GM19193 (cell line): Measurements from ENCODE around the gene CKS2.

ENCODE experiments used
- POLR2A ChIP-seq: IDR thresholded peaks from 4 replicates; pipeline ENCODE4 v1.6.1; 2011; ENCODE audit not compliant: insufficient read depth, insufficient read length; ENCODE audit errors: extremely low read depth

CKS2 gene

GRCh38 chr9:89329917-89330316 lies 18.9 kb downstream of the CKS2 start:
- TF ChIP-seq POLR2A, result no peak

GRCh38 chr9:89330513-89330912 lies 19.5 kb downstream of the CKS2 start:
- TF ChIP-seq POLR2A, result no peak

- TF ChIP-seq POLR2A, result no peak
Observed at GRCh38 chr9:89339807-89340206, 28.8 kb downstream of the CKS2 start.

GRCh38 chr9:89340332-89340731 lies 29.3 kb downstream of the CKS2 start:
- TF ChIP-seq POLR2A, result no peak

GRCh38 chr9:89342213-89342612 lies 31.2 kb downstream of the CKS2 start:
- no peak for TF ChIP-seq POLR2A

GRCh38 chr9:89342948-89343347 lies 32.0 kb downstream of the CKS2 start:
- TF ChIP-seq POLR2A, result no peak

GRCh38 chr9:89345476-89345875 lies 34.5 kb downstream of the CKS2 start:
- no peak for TF ChIP-seq POLR2A

GRCh38 chr9:89346696-89347095 lies 35.7 kb downstream of the CKS2 start:
- no peak for TF ChIP-seq POLR2A

- no peak for TF ChIP-seq POLR2A
Observed at GRCh38 chr9:89347651-89348050, 36.7 kb downstream of the CKS2 start.

GRCh38 chr9:89349607-89350006 lies 38.6 kb downstream of the CKS2 start:
- no peak for TF ChIP-seq POLR2A

DNA sequence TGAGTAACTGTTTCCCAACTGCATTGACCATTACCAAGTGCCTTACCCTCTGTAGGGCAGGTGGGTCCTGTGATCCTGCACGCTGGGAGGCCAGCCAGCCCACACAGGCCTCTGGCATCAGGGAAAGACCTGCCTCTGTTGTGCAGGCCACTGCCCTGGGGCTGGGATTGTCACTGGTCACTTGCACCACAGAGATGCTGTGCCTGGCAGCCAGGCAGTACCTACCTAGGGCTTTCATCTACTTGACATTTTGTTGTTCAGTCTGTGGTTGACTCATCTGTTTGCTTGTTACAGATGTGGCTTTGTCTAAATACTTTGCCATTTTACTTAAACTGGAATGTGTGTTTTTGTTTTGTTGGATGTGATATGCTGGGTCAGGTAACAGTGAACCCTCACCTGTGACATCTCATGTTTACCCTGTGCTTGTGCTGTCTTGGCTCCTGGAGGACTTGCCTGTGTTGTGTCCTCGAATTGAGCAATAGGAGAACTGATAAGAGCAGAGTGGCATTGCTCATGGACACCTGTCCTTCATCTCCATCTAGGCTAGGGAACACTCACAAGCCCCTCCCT lies 40.1 kb downstream of the CKS2 start:
- no peak for TF ChIP-seq POLR2A

DNA sequence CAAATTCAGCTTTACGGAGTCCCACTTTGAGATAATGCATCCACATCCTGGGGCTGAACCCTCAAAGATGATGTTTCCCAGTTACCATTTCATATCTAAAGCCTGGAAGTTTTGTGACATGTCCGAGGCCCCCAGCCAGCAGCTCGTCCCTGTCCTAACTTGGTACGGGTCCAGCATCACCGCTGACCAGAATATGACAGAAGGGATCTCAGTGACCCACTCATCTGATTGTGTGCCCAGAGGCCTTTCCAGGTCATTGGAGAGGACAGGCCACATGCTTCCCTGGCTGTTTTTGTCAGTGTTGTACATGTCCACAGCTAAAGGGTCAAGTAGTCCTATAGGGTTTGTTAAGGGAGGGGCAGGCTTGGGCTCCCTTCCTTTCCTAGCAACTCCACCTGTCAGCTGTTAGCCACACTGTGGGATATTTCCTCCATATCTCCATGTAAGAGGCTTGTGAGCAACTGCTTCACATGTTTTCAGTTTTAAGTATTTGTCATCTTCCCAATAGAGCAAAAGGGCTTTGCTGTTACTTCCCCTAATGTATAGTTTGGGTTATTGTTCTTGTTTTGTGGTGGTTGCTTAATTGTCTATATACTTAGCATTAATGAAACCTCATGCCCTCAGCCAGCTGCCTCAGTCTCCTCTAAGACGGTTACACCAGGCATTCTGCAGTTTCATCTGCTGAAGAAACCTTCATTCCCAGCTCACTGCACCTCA lies 40.7 kb downstream of the CKS2 start:
- TF ChIP-seq POLR2A, result no peak

- no peak for TF ChIP-seq POLR2A
Observed at GRCh38 chr9:89352451-89352850, 41.5 kb downstream of the CKS2 start.

GRCh38 chr9:89352874-89353649 lies 42.1 kb downstream of the CKS2 start:
- no peak for TF ChIP-seq POLR2A

GRCh38 chr9:89353989-89354388 lies 43.0 kb downstream of the CKS2 start:
- TF ChIP-seq POLR2A, result no peak

DNA sequence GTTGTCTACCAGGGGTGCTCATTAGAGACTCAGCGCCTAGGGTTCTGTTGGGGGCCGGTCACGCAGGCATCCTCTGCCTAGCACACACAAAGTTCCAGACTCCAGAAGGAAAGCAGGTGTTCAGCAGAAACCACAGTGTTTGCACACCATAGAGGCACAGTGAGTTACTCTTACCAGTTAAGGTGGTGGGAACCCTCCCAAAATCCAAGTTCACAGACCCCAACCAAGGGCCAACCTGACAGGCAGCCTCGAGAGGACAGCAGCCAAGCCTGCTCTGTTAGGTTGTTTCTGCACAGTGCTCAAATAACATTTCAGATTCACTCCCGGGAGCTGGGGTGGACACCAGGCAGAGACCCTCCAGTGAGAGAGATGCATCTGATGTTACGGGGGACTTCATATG lies 43.5 kb downstream of the CKS2 start:
- no peak for TF ChIP-seq POLR2A
